Measurements from ENCODE around the gene FAM135A. TPM values are rescaled to one million over a fixed set of nuclear protein-coding genes. Genes with fewer than 3 reads are reported as not detected.

FAM135A gene
- total and polyA plus RNA-seq, 12 donors = 6.8 to 33.9 (median 13.7) TPM

- TF ChIP-seq CTCF (IDR thresholded peaks at IDR 0.05) (no peak), POLR2A (IDR thresholded peaks at IDR 0.05) (no peak)
- H3K27ac ChIP-seq = no peak overlapping the region
- H3K36me3 ChIP-seq (replicated peaks in 1 of 2) = peaks cover 0 to 11% of the 10 kb centered on the region in 2 donors
- intact Hi-C loops (cut with DNase I) = no loop called here
- H3K27me3 ChIP-seq = no peaks in the 10 kb centered on the region
- 96 to 100% (median 98%) methylated on average over 2 of the region's 2 CpGs for WGBS, 4 donors
- no peaks in the 10 kb centered on the region for H3K4me1 ChIP-seq (replicated peaks in 1 of 2)
- H3K4me3 ChIP-seq = no peak overlapping the region
- peaks cover 0 to 5% (median 0%) of the 10 kb centered on the region in 3 donors for H3K9me3 ChIP-seq (replicated peaks in 1 of 3)
- DNase-seq = no peak
Observed at GRCh38 chr6:70506321-70506720, 93.0 kb downstream of the FAM135A start.

DNA sequence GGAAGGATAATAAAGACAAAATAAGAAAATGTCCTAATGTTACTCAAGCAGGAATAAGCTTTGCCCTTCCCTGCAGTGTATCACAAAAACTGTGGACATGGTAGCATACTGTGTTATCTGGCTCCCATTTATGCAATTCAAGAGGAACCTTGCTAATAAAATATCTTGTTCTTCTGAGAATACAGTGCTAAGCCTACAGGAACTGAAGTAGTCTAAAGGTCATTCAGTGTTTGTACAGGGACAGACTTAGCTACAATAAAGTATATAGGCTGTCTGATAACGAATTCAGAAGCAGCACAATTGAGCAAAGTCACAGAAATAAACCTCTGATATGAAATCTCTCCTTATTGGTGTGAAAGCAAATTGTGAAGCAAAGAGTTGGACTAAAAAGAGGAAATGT is 93.9 kb downstream of the FAM135A start:
- peaks cover 0 to 5% (median 0%) of the 10 kb centered on the region in 3 donors for H3K9me3 ChIP-seq (replicated peaks in 1 of 3)
- H3K4me3 ChIP-seq = no peak overlapping the region
- H3K27ac ChIP-seq = no peak overlapping the region
- H3K27me3 ChIP-seq = no peaks in the 10 kb centered on the region
- no peaks in the 10 kb centered on the region for H3K4me1 ChIP-seq (replicated peaks in 1 of 2)
- no peak for DNase-seq
- WGBS, 4 donors = 83 to 100% (median 85%) methylated on average over 1 of the region's 1 CpG
- H3K36me3 ChIP-seq (replicated peaks in 1 of 2) = peaks cover 0 to 11% of the 10 kb centered on the region in 2 donors
- intact Hi-C loops (cut with DNase I) = no loop called here
- TF ChIP-seq POLR2A (IDR thresholded peaks at IDR 0.05) (no peak), CTCF (IDR thresholded peaks at IDR 0.05) (no peak)

GRCh38 chr6:70508953-70509352 is 95.6 kb downstream of the FAM135A start:
- H3K9me3 ChIP-seq (replicated peaks in 1 of 3) = peaks cover 0 to 3% (median 0%) of the 10 kb centered on the region in 3 donors
- H3K4me1 ChIP-seq (replicated peaks in 1 of 2) = no peaks in the 10 kb centered on the region
- no peak overlapping the region for H3K4me3 ChIP-seq
- no peak for TF ChIP-seq CTCF (IDR thresholded peaks at IDR 0.05)
- TF ChIP-seq POLR2A (IDR thresholded peaks at IDR 0.05) = no peak
- no peak for DNase-seq
- H3K27ac ChIP-seq = no peak overlapping the region
- H3K27me3 ChIP-seq = no peaks in the 10 kb centered on the region
- peaks cover 0 to 6% of the 10 kb centered on the region in 2 donors for H3K36me3 ChIP-seq (replicated peaks in 1 of 2)
- 94 to 98% (median 97%) methylated on average over 1 of the region's 1 CpG for WGBS, 4 donors
- intact Hi-C loops (cut with DNase I) = no loop called here

GRCh38 chr6:70510600-70510999 is 97.3 kb downstream of the FAM135A start:
- Histone ChIP-seq H3K36me3 (replicated peaks in 1 of 2) (no peaks in the 10 kb centered on the region), H3K4me3 (no peak overlapping the region), H3K9me3 (replicated peaks in 1 of 3) (no peaks in the 10 kb centered on the region), H3K27ac (no peak overlapping the region), H3K27me3 (no peaks in the 10 kb centered on the region), H3K4me1 (replicated peaks in 1 of 2) (no peaks in the 10 kb centered on the region)
- intact Hi-C loops (cut with DNase I) = no loop called here
- no peak for TF ChIP-seq POLR2A (IDR thresholded peaks at IDR 0.05)
- no peak for TF ChIP-seq CTCF (IDR thresholded peaks at IDR 0.05)
- DNase-seq = no peak
